ENCODE data around the gene PRAMEF5.
"Not testable (repeated sequence)": the region's sequence is repeated elsewhere in the genome, so short reads cannot be mapped to it uniquely, and the experiment has no call there.

PRAMEF5 gene

DNA sequence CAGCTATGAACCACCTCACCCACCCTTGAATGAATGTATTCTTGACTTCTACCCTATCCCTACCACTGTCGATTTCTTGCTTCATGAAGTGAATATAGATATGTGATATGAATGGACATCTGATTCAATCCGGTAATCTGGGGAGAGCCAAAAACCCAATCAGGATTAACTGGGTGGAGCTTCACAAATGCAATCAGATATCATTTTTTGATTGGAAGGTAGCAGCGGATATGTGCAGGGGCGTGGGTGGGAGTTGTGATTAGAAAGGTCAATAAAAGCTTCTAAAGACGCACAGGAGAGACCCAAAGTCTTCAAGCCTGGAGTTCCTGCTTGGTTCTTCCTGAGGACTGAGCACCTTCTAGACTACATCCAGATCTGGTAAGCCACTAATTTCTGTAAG is at the start of gene PRAMEF5:
TSS of gene PRAMEF5 (plus strand) at position 301 of the 400 bp plus-strand sequence. CDS start 5,071 bp downstream, outside the sequence.
- DNase-seq: not testable (repeated sequence)

DNA sequence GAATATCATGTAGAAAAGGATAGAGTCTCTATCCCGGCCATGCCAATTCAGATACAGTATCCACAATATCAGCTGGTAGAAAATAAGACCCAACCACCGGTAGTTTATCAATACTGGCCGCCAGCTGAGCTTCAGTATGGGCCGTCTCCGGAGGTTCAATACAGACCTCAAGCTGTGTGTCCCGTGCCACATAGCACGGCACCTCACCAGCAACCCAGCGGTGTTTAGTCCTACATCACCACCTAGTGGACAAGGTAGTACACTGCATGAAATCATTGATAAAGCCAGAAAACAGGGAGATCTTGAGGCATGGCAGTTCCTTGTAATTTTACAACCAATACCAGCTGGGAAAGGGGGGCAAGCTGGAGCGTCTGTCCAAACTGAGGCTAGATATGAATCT is 45.3 kb upstream of the PRAMEF5 start:
- not testable (repeated sequence) for DNase-seq

DNA sequence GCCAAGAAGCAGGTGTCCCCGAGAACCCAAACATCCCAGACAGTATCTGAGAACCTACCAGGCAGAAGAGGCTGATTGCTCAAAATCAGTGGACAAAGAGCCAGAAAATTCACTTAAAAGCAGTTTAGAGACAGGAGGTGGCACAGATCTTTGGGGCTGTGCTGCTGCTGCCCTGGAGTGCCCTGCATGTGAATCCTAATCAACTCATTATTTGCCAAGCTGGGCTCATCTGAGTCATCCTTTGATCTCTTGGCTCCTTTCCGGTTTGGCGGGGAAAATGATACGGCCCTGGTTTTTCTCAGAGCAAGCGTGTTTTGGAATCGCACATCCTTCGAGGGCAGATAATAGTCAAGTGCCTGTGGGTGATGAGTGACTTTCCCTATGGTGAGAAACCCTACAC is 37.4 kb upstream of the PRAMEF5 start:
- not testable (repeated sequence) for DNase-seq

DNA sequence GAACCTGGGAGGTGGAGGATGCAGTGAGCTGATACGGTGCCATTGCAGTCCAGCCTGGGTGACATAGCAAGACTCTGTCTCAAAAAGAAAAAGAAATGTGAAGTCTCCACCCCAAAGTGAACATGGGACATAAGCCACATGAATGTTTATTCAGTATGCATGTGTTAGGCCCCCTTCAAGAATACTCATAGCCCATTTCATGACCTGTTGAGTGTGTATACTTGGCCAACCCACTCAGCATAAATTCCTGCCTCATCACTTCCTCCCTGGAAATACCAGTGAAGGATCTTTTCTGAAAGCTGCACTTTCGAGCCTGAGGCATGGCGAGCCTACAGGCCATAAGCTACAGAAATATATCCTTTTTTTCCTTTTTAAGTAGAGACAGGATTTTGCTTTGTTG is 34.8 kb upstream of the PRAMEF5 start:
- DNase-seq: not testable (repeated sequence)

DNA sequence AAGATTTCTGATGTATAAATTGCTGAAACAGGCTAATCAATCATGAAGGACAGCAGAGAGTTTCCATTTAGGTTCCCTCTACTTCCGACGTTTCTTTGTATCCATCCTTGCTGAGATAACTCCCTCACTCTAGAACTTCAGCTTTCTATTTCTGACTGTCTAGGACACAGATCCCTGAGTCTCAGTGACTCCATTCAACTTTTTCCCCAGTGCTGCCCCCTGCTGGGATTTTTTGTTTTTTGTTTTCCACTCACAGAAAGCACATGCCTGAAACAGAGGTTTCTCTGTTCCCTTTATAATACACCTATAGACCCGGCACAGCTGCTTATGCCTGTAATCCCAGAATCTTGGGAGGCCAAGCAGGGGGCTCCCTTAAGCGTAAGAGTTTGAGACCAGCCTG is 31.2 kb upstream of the PRAMEF5 start:
- DNase-seq: not testable (repeated sequence)

DNA sequence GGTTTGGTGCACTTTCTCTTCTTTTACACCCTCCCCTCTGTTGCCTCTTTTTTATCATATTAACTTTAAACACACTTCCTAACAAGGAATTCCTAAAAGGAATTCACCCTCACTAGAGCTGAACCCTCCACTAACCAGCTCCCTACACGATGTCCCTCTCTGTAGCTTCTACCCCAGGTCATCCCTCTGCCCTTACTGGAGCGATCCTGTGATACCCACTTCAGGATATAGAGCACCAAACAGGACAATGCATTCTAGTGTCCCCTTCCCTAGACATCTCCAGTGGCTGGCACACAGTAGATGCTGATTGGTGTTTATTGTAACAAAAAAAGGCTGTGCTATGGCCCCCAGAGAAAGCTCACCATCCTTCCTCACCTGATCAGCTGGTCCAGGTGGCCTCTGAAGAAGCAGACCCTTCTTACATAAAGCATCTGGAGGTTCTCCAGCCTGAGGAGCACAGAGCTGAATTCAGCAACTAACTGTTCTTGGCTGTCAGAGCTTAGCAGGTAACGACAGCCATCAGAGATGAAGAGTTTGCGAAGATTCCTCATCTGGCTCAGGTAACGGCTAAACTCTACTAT is 29.4 kb upstream of the PRAMEF5 start:
- DNase-seq: no peak

DNA sequence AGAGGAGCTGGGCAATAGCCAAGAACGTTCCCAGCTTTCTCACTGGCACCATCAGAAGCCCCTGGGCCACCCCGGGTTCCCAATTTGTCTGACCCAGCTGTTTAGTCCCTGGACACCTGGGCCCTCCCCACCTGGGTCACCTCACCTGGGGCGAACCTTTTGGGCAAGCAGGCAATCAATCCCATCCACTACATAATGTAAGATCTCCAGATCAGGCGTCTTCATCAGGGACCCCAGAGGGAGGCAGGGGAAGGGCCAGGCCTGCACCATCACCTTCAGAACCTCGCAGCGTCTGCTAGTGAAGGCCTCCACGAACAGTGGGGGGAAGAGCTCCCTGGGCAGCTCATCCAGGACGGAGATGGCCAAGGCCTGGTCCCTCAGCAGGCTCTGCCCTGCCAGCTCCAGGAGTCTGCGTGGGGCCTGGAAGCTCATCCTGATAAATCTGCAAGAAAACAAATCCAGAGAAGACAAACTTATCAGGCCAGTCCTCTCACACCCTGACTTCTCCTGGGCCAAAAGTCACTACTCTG is 28.3 kb upstream of the PRAMEF5 start, which contains the start of gene PRAMEF18:
TSS of gene PRAMEF18 (minus strand) at position 480 of the 530 bp plus-strand sequence. CDS start at position 432, 48 bp downstream.
- DNase-seq: not testable (repeated sequence)

DNA sequence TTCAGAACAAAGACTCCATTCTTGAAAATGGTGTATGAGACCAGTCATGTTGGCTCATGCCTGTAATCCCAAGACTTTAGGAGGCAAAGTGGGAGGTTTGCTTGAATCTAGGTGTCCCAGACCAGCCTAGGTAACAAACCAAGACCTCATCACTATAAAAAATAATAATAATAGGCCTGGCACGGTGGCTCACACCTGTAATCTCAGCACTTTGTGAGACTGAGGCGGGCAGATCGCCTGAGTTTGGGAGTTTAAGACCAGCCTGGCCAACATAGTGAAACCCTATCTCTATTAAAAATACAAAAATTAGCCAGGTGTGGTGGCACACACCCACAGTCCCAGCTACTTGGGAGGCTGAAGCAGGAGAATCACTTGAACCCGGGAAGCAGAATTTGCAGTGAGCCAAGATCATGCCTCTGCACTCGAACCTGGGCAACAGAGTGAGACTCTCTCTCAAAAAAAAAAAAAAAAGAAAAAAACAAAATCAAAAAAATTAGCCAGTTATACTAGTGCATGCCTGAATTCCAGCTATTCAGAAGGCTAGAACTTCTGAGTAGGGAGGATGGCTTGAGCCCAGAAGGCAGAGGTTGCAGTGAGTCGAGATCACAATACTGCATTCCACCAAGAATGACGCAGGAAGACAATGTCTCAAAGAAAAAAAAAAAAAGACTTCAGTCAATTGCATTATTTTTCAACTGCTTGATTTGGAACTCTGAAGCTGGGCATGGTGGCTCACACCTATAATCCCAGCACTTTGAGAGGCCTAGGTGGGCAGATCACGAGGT is 26.5 kb upstream of the PRAMEF5 start:
- not testable (repeated sequence) for DNase-seq

DNA sequence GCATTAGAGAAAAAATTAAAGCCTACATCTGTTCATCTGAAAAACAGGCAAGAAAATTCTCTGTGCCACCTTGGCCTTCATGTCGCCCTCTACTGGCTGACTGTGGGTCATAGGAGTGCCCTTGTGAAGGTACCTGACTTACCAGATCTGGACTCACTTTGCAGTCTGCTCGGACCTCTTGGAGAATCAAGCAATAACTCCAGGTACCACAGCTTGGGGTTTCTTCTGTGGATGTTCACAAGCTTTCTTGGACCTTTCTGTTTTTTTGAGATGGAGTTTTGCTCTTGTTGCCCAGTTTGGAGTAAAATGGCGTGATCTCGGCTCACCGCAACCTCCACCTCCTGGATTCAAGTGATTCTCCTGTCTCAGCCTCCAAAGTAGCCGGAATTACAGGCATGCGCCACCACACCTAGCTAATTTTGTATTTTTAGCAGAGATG is 25.6 kb upstream of the PRAMEF5 start:
- DNase-seq: no peak

DNA sequence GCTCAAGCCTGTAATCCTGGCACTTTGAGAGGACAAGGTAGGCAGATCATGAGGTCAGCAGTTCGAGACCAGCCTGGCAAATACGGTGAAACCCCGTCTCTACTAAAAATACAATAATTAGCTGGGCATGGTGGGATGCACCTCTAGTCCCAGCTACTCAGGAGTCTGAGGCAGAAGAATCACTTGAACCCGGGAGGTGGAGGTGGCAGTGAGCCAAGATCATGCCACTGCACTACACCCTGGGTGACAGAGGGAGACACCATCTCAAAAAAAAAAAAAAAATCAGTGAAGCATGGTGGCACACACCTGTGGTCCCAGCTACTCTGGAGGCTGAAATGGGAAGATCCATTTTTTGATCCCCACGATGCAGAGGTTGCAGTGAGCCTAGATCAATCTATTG is 23.9 kb upstream of the PRAMEF5 start:
- not testable (repeated sequence) for DNase-seq

DNA sequence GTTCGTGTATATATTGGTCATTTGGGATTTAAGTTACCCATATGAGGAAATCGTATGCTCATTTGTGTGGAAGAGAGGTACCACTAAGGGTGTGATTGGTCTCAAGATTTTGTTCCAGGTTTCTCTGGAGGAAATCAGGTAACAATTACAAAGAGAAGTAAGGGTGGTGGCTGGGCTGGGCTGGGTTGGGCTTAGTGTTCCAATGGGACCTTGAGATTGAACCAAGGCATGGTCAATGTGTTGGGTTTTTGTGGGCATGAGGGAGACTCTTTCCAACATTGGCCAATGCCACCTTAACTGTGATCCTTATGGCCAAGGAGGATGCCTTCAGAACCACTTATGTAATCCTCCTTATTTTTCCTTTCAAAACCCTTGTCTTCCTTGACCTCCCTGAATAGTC is 23.4 kb upstream of the PRAMEF5 start:
- DNase-seq: not testable (repeated sequence)

DNA sequence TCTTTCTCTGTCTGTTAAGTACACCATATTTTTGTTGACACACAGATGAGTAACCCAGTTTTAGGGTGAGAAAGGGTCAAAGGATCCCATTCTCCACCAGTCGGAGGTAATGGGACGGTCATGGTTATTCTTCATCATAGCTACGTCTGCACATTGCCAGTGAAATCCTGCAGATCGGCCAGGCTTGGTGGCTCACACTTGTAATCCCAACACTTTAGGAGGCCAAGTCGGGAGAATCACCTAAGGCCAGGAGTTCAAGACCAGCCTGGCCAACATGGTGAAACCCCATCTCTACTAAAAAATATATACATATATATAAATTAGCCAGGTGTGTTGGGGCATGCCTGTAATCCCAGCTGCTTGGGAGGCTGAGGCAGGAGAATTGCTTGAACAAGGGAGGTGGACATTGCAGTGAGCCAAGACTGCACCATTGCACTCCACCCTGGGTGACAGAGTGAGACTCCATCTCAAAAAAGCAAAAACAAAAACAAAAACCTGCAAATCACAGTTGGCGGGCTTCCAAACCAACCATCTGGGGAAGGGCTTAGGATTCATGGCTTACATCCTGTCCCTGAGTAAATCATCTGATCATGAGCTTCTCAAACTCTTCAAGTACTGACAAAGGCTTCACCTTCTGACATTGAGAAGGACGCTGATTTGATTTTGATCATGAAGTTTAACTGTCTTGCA is 22.8 kb upstream of the PRAMEF5 start:
- not testable (repeated sequence) for DNase-seq

DNA sequence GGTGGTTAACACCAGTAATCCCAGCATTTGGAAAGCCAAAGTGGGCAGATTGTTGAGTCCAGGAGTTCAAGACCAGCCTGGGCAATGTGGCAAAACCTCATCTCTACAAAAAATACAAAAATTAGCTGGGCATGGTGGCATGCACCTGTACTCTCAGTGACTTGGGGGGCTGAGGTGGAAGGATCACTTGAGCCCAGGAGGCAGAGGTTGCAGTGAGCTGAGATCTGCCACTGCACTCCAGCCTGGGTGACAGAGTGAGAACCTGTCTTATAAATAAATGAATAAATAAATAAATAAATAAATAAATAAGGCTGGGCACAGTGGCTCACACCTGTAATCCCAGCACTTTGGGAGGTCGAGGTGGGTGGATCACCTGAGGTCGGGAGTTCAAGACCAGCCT is 21.9 kb upstream of the PRAMEF5 start:
- DNase-seq: not testable (repeated sequence)

DNA sequence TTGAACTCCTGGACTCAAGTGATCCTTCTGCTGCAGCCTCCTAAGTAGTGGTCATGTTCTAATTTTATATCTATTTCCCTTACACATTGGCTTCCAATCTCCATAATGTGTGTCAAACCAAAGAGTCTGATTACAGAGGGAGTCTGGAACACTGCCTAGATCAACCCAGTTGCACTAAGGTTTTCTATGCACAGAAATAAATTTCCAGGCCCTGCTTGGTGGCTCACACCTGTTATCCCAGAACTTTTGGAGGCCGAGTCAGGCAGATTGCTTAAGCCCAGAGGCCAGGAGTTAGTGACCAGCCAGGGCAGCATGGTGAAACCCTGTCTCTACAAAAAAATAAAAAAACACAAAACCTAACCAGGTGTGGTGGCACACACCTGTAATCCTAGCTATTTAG is 19.9 kb upstream of the PRAMEF5 start:
- DNase-seq: not testable (repeated sequence)

DNA sequence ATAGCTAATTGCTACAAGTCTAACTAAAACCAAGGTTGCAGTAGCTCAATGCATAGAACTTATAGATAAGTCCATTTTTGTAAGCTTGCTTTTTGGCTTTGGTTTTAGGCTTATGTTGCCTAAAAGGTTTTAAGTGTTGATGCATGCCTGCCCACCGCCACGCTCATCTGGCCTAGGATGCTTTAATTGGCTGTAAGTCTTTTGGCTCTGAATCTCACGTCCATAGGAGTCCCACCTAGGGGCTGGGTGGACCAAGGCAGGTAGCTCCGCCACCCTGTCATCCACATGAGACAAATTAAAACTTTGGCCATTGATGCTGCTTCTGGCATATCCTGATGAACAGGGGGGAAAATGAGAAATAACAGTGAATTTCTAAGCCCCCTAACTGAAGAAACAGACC is 16.4 kb upstream of the PRAMEF5 start:
- not testable (repeated sequence) for DNase-seq

DNA sequence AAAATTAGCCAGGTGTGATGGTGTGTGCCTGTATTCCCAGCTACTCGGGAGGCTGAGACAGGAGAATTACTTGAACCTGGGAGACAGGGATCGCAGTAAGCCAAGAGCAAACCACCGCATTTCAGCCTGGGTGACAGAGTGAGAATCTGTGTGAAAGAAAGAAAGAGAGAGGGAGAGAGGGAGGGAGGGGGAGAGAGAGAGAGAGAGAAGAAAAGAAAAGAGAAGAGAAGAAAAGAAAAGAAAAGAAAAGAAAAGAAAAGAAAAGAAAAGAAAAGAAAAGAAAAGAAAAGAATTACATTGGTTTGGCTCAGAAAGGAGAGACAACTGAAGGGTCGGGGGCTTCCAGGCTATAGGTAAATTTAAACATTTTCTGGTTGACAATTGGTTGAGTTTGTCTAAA is 14.4 kb upstream of the PRAMEF5 start:
- DNase-seq: not testable (repeated sequence)

DNA sequence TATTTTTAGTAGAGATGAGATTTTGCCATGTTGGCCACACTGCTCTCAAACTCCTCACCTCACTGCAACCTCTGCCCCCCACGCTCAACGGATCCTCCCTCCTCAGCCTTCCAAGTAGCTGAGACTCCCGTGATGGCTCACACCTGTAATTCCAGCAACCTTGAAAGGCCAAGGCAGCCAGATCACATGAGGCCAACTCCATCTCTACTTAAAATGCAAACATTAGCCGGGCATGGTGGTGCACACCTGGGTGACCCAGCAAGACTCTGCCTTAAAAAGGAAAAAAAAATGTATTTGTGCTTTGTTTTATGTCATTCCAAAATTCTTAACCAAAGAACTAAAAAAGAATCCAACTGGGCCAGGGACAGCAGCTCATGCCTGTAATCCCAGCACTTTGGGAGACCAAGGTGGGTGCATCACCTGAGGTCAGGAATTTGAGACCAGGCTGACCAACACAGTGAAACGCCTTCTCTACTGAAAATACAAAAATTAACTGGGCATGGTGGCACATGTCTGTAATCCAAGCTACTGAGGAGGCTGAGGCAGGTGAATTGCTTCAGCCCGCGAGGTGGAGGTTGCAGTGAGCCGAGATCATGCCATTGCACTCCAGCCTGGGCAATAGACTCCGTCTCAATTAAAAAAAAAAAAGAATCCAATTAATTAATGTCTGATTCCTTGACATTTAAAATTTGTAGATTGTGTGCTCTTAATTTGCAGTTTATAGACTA is 10.3 kb upstream of the PRAMEF5 start:
- DNase-seq: not testable (repeated sequence)

DNA sequence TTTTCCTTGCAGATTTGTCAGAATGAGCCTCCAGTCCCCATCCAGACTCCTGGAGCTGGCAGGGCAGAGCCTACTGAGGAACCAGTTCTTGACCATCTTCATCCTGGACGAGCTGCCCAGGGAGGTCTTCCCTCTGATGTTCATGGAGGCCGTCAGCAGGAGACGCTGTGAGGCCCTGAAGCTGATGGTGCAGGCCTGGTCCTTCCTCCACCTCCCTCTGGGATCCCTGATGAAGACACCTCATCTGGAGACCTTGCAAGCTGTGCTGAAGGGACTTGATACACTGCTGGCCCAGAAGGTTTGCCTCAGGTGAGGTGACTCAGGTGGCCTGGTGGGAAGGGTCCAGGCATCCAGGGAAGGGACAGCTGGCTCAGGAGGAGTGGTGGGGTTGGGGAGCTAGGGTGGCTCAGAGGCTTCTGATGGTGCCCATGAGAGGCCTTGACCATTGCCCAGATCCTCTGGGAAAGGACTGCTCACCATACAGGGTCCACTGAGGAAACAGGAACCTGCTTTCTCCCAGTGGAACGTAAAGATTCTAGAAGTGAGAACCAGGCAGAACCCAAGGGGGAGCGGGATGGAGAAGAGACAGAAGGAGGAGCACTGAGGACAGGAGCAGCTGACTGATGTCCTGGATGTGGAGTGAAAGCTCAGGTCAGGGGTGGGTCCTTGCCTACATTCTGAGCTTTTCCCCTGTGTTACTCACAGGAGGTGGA is 8.0 kb upstream of the PRAMEF5 start:
- DNase-seq: not testable (repeated sequence)

DNA sequence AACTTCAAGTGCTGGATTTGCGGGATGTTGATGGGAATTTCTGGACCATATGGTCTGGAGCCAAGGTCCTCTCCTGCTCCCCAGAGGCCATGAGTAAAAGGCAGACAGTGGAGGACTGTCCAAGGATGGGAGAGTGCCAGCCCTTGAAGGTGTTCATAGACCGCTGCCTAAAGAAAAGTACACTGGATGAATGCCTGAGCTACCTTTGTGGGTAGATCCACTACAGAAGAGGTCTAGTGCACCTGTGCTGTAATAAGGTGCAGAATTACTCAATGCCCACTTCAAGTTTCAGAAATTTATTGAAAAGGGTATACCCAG is 7.5 kb upstream of the PRAMEF5 start:
- DNase-seq: not testable (repeated sequence)

DNA sequence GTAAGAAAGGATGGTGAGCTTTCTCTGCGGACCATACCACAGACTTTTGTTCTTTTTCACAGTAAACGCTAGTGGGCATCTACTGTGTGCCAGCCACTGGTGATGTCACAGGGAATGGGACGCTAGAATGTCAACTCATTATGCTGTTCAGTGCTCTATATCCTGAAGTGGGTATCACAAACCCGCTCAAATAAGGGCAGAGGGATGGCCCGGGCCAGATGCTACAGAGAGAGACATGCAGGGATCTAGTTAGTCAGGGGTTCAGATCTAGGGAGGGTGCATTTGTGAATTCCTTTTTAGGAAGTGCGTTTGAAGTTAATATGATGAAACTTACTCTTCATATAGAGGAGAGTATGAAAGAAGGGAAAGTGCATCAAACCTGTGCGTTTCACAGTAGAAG is 6.9 kb upstream of the PRAMEF5 start:
- DNase-seq: not testable (repeated sequence)

DNA sequence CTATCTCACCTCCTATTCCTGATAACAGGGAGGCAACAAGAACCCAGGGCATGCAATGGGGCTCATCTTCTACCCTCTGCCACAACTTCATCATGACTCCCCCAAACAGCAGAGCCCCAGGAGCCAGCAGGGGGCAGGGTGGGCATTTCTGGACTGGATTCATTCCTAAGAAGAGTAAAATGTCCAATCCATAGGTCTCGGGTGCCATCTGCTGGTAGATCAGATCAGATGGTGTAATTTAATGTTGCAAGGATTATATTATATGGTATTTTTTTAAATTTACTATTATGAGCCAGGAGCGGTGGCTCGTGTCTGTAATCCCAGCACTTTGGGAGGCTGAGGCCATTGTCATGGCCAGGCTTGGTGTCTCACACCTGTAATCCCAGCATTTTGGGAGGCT is 11.1 kb downstream of the PRAMEF5 start:
- not testable (repeated sequence) for DNase-seq

DNA sequence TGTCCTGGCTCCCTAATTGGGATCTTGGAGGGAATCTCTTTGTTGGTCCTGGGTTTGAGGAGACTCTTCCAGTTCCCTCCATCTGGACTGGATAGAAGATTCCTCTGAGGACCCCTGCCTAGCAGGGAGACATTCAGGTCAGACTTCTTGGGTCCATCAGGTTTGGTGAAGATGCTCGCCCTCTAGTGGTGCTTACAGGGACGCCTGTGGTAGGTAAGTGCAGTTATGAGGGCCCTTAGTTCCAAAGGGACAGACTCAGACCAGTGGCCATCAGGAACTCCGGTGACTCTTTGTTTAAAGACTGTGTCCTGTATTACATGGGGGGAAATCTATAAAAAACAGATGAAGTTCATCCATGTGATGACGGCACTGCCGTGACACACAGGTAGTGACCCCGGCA is 23.0 kb downstream of the PRAMEF5 start:
- DNase-seq: not testable (repeated sequence)
